Sigmoid colon (tissue), 7 donors: ENCODE data around the gene DHX16. TPM values are rescaled to one million over a fixed set of nuclear protein-coding genes. Genes with fewer than 3 reads are reported as not detected.

Experiments used
- DNase-seq: peaks from one replicate; pipeline ENCODE4 v3.0.0-alpha.2; 2019
- H3K27ac ChIP-seq, 4 donors: fragments of 200-600 bp; sonication (generic); one replicate each; pipeline ENCODE4 v1.5.1; 2016 to 2019; ENCODE audit warnings: mild to moderate bottlenecking in 1 of 4
- H3K27me3 ChIP-seq, 3 donors: fragments of 200-600 bp; sonication (generic); one replicate each; pipeline ENCODE4 v1.5.1; 2019; ENCODE audit warnings: mild to moderate bottlenecking in 1 of 3
- H3K36me3 ChIP-seq, 4 donors: fragments of 200-600 bp; sonication (generic); one replicate each; pipeline ENCODE4 v1.5.1; 2016 to 2019
- H3K4me1 ChIP-seq, 4 donors: fragments of 200-600 bp; sonication (generic); one replicate each; pipeline ENCODE4 v1.5.1; 2017 to 2019
- H3K4me3 ChIP-seq, 4 donors: fragments of 200-600 bp; sonication (generic); one replicate each; pipeline ENCODE4 v1.5.1; 2017 to 2019; ENCODE audit warnings: mild to moderate bottlenecking in 2 of 4, moderate library complexity in 1 of 4
- H3K9me3 ChIP-seq, 4 donors: fragments of 200-600 bp in 3 of 4; sonication (generic) in 3 of 4; one replicate each; pipeline versions ENCODE4 v1.5.1 to v1.6.1; 2013 to 2019
- CTCF ChIP-seq, 4 experiments: fragments of 450-650 bp in 3 of 4; fragments of 200-600 bp in 1 of 4; IDR thresholded peaks; one replicate each; pipeline ENCODE4 v1.5.1; 2016 to 2019; ENCODE audit warnings: antibody characterized with exemption in 4 of 4, mild to moderate bottlenecking in 3 of 4, moderate library complexity in 2 of 4
- EP300 ChIP-seq, 4 donors: sonication (generic); formaldehyde crosslinking; IDR thresholded peaks; one replicate each; pipeline ENCODE4 v1.6.1; 2017; ENCODE audit warnings: antibody characterized with exemption in 4 of 4
- POLR2A ChIP-seq, 2 donors: fragments of 450-650 bp; IDR thresholded peaks; one replicate each; pipeline ENCODE4 v1.6.1; 2016; ENCODE audit warnings: antibody characterized with exemption in 2 of 2, mild to moderate bottlenecking in 2 of 2, moderate library complexity in 2 of 2
- POLR2AphosphoS5 ChIP-seq, 4 donors: sonication (generic); formaldehyde crosslinking; IDR thresholded peaks; one replicate each; pipeline ENCODE4 v1.6.1; 2017; ENCODE audit warnings: antibody characterized with exemption in 4 of 4
- WGBS, 2 donors: extraction: QIAGEN DNeasy Blood & Tissue Kit; methylation state at CpG; one replicate each; pipeline ENCODE4 v1.1.7; 2013; 5-methylcytosine and 5-hydroxymethylcytosine counted together
- intact Hi-C: fragments of 100-400 bp; cut with DNase I; formaldehyde crosslinking; loops from one replicate; pipeline ENCODE4 v1.15.1; 2023
- polyA plus RNA-seq, 3 donors: library from polyadenylated mRNA; stranded (reverse); fragments of 200-250 nt; gene quantifications; one replicate each; pipeline ENCODE4 v1.2.3, GENCODE V29; 2013
- total RNA-seq, 4 donors: library from RNA; depleted of rRNA; stranded (reverse); fragments of >200 nt; gene quantifications; one replicate each; pipeline ENCODE4 v1.1.0, GENCODE V29; 2016
- donor health status: healthy with polysubstance abuse.
- donor health status: Bipolar disorder and iron deficiency.
- donor health status: healthy.

Gene DHX16
- total and polyA plus RNA-seq, 7 donors = 18.0 to 34.2 (median 22.3) TPM

GRCh38 chr6:30617565-30618269 lies 55.1 kb downstream of the DHX16 start, which contains the start of gene MRPS18B:
Gene MRPS18B (plus strand): TSS chr6:30617840. CDS start chr6:30617866, 26 bp downstream.
- TF ChIP-seq POLR2A (IDR thresholded peaks at IDR 0.05) (peak; percentile 75 to 83), POLR2AphosphoS5 (IDR thresholded peaks at IDR 0.05) (peak; percentile 81 to 94 (median 91)), CTCF (IDR thresholded peaks at IDR 0.05) (no peak), EP300 (IDR thresholded peaks at IDR 0.05) (peak in 1 of 4 donors; percentile 34)
- Histone ChIP-seq H3K4me3 (peak within 1 kb of the TSS; percentile 59 to 79 (median 72)), H3K27me3 (no peaks in the 10 kb centered on the region), H3K4me1 (peaks cover 0 to 34% (median 32%) of the 10 kb centered on the region in 4 donors), H3K36me3 (peaks cover 15 to 43% (median 29%) of the 10 kb centered on the region in 4 donors), H3K9me3 (no peaks in the 10 kb centered on the region), H3K27ac (peak within 1 kb of the TSS; percentile 89 to 98 (median 95))
- 0% methylated on average over 34 of the region's 34 CpGs for WGBS, 2 donors
- peak; percentile 99 for DNase-seq
- intact Hi-C loops = loop anchor here (2.0 to 10.0 kb wide), 4 partner anchors 55 to 1207 kb away; partner anchors contain the start of genes DHX16, FLOT1, HSPA1B and IER3

- H3K4me1 ChIP-seq = peaks cover 0 to 41% (median 39%) of the 10 kb centered on the region in 4 donors
- peak within 1 kb of the TSS; percentile 89 to 98 (median 95) for H3K27ac ChIP-seq
- intact Hi-C loops = loop anchor here (2.0 to 10.0 kb wide), 3 partner anchors 70 to 1208 kb away; partner anchors contain the start of genes FLOT1, HSPA1B, IER3 and PPP1R18
- DNase-seq = peak; percentile 100
- no peaks in the 10 kb centered on the region for H3K27me3 ChIP-seq
- peak within 1 kb of the TSS; percentile 59 to 79 (median 72) for H3K4me3 ChIP-seq
- H3K9me3 ChIP-seq = no peaks in the 10 kb centered on the region
- peaks cover 15 to 35% (median 28%) of the 10 kb centered on the region in 4 donors for H3K36me3 ChIP-seq
- TF ChIP-seq POLR2A (IDR thresholded peaks at IDR 0.05) (peak; percentile 100), POLR2AphosphoS5 (IDR thresholded peaks at IDR 0.05) (peak; percentile 100), CTCF (IDR thresholded peaks at IDR 0.05) (no peak), EP300 (IDR thresholded peaks at IDR 0.05) (no peak)
- 0% methylated on average over 40 of the region's 40 CpGs for WGBS, 2 donors
Observed at GRCh38 chr6:30616811-30617564, 55.8 kb downstream of the DHX16 start, which contains the start of gene PPP1R10. Gene PPP1R10 (minus strand): TSS chr6:30617243. CDS start chr6:30609944, 7,299 bp downstream.

GRCh38 chr6:30615958-30616810 lies 56.6 kb downstream of the DHX16 start:
- Histone ChIP-seq H3K27ac (peak overlapping the region; percentile 89 to 98 (median 95)), H3K27me3 (no peaks in the 10 kb centered on the region), H3K4me1 (peaks cover 0 to 49% (median 46%) of the 10 kb centered on the region in 4 donors), H3K4me3 (peak overlapping the region; percentile 59 to 79 (median 72)), H3K9me3 (no peaks in the 10 kb centered on the region), H3K36me3 (peaks cover 15 to 27% (median 22%) of the 10 kb centered on the region in 4 donors)
- intact Hi-C loops = loop anchor here (1.0 to 10.0 kb wide), 4 partner anchors 71 to 1209 kb away; partner anchors contain the start of genes FLOT1, HSPA1B, IER3 and PPP1R18
- TF ChIP-seq EP300 (IDR thresholded peaks at IDR 0.05) (no peak), POLR2A (IDR thresholded peaks at IDR 0.05) (peak; percentile 18 to 53), POLR2AphosphoS5 (IDR thresholded peaks at IDR 0.05) (peak; percentile 13 to 81 (median 62))
- peak; percentile 69 for DNase-seq
- WGBS, 2 donors = 0% methylated on average over 10 of the region's 10 CpGs

GRCh38 chr6:30615219-30615957 lies 57.4 kb downstream of the DHX16 start:
- no peaks in the 10 kb centered on the region for H3K27me3 ChIP-seq
- intact Hi-C loops = loop anchor here (1.0 to 10.0 kb wide), 3 partner anchors 106 to 1209 kb away; partner anchors contain the start of genes FLOT1, HSPA1B and IER3
- 0% methylated on average over 10 of the region's 10 CpGs for WGBS, 2 donors

More at GRCh38 chr6:30615219-30615957, 57.4 kb downstream of the DHX16 start:
- Histone ChIP-seq H3K4me3 (peak overlapping the region; percentile 59 to 79 (median 72)), H3K4me1 (peaks cover 0 to 57% (median 54%) of the 10 kb centered on the region in 4 donors), H3K36me3 (peaks cover 15 to 19% (median 16%) of the 10 kb centered on the region in 4 donors), H3K27ac (peak overlapping the region; percentile 89 to 98 (median 95)), H3K9me3 (no peaks in the 10 kb centered on the region)
- TF ChIP-seq POLR2AphosphoS5 (IDR thresholded peaks at IDR 0.05) (no peak), CTCF (IDR thresholded peaks at IDR 0.05) (no peak), EP300 (IDR thresholded peaks at IDR 0.05) (no peak), POLR2A (IDR thresholded peaks at IDR 0.05) (no peak)
- peak; percentile 71 for DNase-seq
